AG09319 (cell line): ENCODE data around the gene TMEM161A.

ENCODE experiments used
- DNase-seq: peaks from one replicate; pipeline ENCODE4 v3.0.0-alpha.2; 2010; ENCODE audit warnings: low read depth; ENCODE audit errors: extremely low read depth
- TF ChIP-seq, protein P1 (sequence below): IDR thresholded peaks from 2 replicates; pipeline ENCODE4 v1.5.1; 2011; ENCODE audit warnings: low read depth, mild to moderate bottlenecking, inconsistent platforms, low read length, moderate library complexity

Gene TMEM161A

DNA sequence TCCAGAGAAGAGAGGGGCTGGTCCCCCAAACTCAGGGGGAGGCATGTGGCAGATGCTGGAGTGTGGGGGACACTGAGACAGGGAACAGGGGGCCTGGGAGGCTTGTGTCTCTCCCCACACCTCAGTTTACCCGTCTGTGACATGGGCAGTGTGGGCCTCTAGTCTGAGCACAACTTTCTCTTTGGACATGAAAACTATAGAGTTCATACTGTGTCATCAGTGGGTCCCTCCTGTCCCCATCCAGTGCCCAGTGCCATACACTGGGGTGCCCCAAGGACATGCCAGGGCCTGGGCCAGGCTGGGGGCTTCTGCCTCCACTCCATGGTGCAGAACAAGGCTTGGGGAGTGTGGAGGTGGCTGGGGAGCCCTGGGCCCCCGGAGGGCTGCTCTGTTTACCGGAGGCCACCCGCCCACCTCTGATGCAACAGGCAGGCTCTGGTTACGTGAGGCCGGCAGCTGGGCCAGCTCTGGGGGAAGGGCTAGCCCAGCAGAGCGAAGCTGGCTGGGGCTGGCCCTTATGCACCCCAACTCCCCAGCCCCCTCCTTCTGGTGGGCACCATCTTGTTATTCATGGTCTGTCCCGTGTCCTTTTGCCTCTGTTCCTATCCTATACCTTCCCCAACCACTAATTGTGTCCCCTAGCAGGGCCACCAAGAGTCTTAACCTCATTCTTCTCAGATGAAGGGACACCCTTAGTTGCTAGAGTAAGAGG, 33.7 kb upstream of the TMEM161A start:
- TF ChIP-seq, protein P1, sequence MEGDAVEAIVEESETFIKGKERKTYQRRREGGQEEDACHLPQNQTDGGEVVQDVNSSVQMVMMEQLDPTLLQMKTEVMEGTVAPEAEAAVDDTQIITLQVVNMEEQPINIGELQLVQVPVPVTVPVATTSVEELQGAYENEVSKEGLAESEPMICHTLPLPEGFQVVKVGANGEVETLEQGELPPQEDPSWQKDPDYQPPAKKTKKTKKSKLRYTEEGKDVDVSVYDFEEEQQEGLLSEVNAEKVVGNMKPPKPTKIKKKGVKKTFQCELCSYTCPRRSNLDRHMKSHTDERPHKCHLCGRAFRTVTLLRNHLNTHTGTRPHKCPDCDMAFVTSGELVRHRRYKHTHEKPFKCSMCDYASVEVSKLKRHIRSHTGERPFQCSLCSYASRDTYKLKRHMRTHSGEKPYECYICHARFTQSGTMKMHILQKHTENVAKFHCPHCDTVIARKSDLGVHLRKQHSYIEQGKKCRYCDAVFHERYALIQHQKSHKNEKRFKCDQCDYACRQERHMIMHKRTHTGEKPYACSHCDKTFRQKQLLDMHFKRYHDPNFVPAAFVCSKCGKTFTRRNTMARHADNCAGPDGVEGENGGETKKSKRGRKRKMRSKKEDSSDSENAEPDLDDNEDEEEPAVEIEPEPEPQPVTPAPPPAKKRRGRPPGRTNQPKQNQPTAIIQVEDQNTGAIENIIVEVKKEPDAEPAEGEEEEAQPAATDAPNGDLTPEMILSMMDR: no peak
- DNase-seq: peak; percentile 25

DNA sequence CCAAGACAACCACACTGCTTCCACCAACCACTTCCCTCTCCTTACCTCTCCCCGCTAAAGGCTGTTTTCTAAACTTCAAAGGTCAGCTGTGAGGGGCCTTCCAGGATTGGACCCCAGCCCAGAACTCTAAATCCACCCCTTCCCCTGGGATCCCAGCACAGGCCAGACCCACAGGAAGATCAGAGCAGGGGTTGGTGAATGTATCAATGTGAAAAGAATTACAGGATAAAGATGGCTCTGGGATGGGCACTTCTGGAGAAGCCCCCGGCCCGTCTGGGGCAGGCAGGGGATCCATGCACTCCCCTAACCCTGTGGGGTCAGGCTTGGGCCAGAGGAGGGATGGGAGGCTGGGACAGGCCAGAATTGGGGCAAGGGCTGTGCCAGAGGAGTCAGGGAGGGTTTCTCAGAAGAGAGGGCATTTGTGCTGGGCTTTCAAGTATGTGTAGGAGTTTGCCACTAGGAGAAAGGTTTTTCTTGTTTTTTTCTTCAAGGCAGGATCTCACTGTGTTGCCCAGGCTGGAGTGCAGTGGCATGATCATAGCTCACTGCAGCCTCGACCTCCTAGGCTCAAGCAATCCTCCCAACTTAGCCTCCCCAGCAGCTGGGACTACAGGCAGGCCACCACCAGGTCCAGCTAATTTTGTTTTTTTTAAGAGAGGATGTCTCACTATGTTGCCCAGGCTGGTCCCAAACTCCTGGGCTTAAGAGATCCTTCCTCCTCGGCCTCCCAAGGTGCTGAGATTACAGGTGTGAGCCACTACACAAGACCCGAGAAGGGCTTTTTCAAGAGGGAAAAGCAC, 32.8 kb upstream of the TMEM161A start:
- TF ChIP-seq, protein P1: no peak
- DNase-seq: no peak

DNA sequence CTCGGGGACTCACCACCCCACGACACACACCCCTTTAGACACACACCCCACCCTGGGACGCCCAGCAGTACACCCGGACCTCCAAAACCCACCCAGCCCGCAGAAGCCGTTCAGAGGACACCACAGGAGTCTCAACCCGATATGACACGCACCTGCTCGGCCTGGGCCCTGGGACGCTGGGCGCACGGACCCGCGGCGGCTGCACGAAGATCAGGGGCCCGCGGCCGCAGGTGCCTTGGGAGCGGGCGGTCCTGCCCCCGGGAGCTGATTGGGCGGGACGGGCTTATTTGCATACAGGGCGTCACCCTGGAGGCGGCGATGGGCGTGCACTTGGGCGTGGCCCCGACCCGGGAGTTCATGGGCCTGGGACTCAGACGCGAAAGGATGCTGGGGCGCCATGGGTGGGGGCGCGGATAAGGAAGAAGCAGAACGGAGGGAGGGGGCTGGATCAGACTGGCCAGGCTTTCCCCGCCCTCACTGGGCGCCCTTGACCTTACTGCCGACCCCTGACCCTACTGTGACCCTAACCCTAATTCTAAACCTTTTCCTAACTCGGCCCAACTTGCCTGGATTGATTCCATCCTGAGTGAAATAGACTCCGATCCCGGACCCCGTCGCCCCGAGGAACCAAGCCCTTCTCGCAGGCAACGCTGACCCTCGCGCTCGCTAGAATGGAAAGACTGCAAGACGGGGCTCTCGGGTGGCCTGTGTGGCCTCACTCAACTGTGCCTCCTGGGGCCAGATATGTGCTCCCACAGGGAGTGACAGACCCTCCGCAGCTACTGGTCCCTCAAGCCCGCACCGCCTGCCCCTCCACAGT, 32.0 kb upstream of the TMEM161A start, which contains the start of gene MEF2B:
Gene MEF2B (minus strand): TSS at position 211 of the 820 bp plus-strand sequence. CDS start 19,528 bp downstream, outside the sequence.
- no peak for DNase-seq
- TF ChIP-seq, protein P1: no peak

DNA sequence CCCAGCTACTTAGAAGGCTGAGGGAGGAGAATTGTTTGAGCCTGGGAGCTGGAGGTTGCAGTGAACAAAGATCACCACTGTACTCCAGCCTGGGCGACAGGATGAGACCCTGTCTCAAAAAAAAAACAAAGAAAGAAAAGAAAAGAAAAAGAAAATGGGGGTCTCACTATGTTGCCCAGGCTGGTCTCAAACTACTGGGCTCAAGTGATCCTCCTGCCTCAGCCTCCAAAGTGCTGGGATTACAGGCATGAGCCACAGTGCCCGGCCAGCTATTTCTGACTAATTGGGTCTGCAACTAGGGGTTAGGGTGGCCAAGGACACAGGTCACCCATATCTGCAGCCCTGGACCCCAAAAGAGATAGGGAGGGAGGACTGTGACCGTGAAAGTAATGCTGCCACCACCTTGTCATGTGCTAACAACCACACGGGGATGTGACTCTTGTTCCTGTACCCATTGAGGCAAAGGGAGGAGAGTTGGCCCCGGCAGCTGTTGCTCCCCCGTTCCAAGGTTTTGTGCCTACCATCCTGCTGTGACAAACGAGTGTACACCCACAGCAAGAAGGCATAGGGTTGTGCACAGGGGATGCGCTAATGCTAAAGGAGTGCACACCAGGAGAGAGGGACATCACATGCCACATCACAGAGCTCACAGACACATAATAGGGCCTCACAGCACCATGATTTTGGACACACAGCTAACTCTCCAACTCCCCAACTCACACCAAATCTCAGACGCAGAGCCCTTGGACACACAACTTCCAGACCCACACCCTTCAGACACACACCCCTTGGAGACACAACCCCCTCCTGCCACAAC, 31.2 kb upstream of the TMEM161A start:
- TF ChIP-seq, protein P1: no peak
- no peak for DNase-seq

DNA sequence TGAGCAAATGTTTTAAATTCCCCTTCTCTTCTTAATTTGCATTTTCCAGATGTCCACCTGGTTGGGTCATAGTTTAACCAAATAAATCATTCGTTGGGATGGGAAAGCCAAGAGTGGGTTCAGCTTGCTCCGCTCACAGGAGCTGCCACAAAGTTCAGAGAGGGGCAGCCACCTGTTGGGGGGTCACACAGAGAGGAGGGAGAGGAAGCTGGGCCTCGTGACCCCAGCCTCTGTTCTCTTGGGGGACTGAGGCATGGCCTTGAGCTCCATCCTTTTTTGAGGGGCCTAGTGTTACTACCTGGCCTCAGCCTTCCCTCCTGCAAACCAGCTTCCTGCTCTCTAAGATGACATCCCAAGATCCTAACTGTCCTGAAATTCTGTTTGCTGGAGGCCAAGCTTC, 29.3 kb upstream of the TMEM161A start:
- no peak for DNase-seq
- TF ChIP-seq, protein P1: no peak

DNA sequence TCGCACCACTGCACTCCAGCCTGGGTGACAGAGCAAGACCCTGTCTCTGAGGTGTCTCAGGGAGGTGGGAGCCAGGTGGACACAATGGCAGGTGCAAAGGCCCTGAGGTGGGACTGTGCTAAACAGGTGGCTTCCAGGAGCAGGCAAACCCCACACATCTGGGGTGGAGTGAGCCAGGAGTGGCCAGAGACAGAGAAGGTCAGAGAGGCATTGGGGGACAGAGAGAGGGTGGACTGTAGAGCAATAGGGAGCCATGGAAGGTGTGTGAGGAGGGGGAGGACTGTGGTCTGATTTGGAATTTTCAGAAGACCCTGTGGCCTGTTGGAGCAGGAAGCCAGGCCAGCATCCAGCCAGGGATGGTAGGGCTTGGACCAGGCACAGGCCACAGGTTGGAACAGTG, 27.1 kb upstream of the TMEM161A start:
- DNase-seq: no peak
- TF ChIP-seq, protein P1: no peak
